ENCODE results near the gene TTLL11.

Gene TTLL11

GRCh38 chr9:121885345-121885901 is 207.7 kb downstream of the TTLL11 start:
- Histone ChIP-seq H3K4me2 (ENCODE audit: low read length) (no peak overlapping the region), H3K79me2 (no peaks in the 10 kb centered on the region), H3K9me3 (ENCODE audit: control insufficient read depth, low read length) (no peaks in the 10 kb centered on the region), H3K4me1 (peaks cover 29% of the 10 kb centered on the region), H3K9ac (no peak overlapping the region), H3K27me3 (ENCODE audit: control insufficient read depth, insufficient read depth, low read length) (no peaks in the 10 kb centered on the region), H3K27ac (no peak overlapping the region), H2AFZ (no peak overlapping the region), H3K36me3 (ENCODE audit: control insufficient read depth, insufficient read depth, low read length) (no peaks in the 10 kb centered on the region), H3K4me3 (ENCODE audit: low read depth, low read length) (no peak overlapping the region)
- TF ChIP-seq CTCF (IDR thresholded peaks at IDR 0.05): no peak

- TF ChIP-seq CTCF (IDR thresholded peaks at IDR 0.05): no peak
- Histone ChIP-seq H3K4me1 (peaks cover 29% of the 10 kb centered on the region), H3K4me3 (ENCODE audit: low read depth, low read length) (no peak overlapping the region), H3K9me3 (ENCODE audit: control insufficient read depth, low read length) (no peaks in the 10 kb centered on the region), H3K4me2 (ENCODE audit: low read length) (no peak overlapping the region), H3K36me3 (ENCODE audit: control insufficient read depth, insufficient read depth, low read length) (no peaks in the 10 kb centered on the region), H2AFZ (no peak overlapping the region), H3K27me3 (ENCODE audit: control insufficient read depth, insufficient read depth, low read length) (no peaks in the 10 kb centered on the region), H3K79me2 (no peaks in the 10 kb centered on the region), H3K9ac (no peak overlapping the region), H3K27ac (peak overlapping the region; percentile 92)
Observed at GRCh38 chr9:121884057-121884541, 209.0 kb downstream of the TTLL11 start.

- peak overlapping the region; percentile 92 for H3K27ac ChIP-seq
- H3K4me2 ChIP-seq (ENCODE audit: low read length): no peak overlapping the region
Observed at GRCh38 chr9:121883281-121884056, 209.6 kb downstream of the TTLL11 start.

GRCh38 chr9:121881920-121882500 is 211.1 kb downstream of the TTLL11 start:
- peak overlapping the region; percentile 22 for H2AFZ ChIP-seq
- no peak overlapping the region for H3K9ac ChIP-seq
- no peak for TF ChIP-seq CTCF (IDR thresholded peaks at IDR 0.05)
- H3K79me2 ChIP-seq: no peaks in the 10 kb centered on the region
- no peaks in the 10 kb centered on the region for H3K9me3 ChIP-seq (ENCODE audit: control insufficient read depth, low read length)
- H3K4me3 ChIP-seq (ENCODE audit: low read depth, low read length): no peak overlapping the region
- H3K4me2 ChIP-seq (ENCODE audit: low read length): peak overlapping the region; percentile 23
- peak overlapping the region; percentile 92 for H3K27ac ChIP-seq
- peaks cover 29% of the 10 kb centered on the region for H3K4me1 ChIP-seq
- H3K27me3 ChIP-seq (ENCODE audit: control insufficient read depth, insufficient read depth, low read length): no peaks in the 10 kb centered on the region
- no peaks in the 10 kb centered on the region for H3K36me3 ChIP-seq (ENCODE audit: control insufficient read depth, insufficient read depth, low read length)

More at GRCh38 chr9:121883281-121884056, 209.6 kb downstream of the TTLL11 start:
- Histone ChIP-seq H3K9me3 (ENCODE audit: control insufficient read depth, low read length) (no peaks in the 10 kb centered on the region), H3K27me3 (ENCODE audit: control insufficient read depth, insufficient read depth, low read length) (no peaks in the 10 kb centered on the region), H2AFZ (no peak overlapping the region), H3K36me3 (ENCODE audit: control insufficient read depth, insufficient read depth, low read length) (no peaks in the 10 kb centered on the region), H3K4me3 (ENCODE audit: low read depth, low read length) (no peak overlapping the region), H3K79me2 (no peaks in the 10 kb centered on the region), H3K4me1 (peaks cover 29% of the 10 kb centered on the region), H3K9ac (no peak overlapping the region)
- TF ChIP-seq CTCF (IDR thresholded peaks at IDR 0.05): no peak
